NCI-H1436 (cell line): ENCODE measurements around the gene ZXDC.

Experiments used
- DNase-seq: peaks from one replicate; lab custom pipeline; 2025; lab: John Stamatoyannopoulos, UW

The ZXDC gene

DNA sequence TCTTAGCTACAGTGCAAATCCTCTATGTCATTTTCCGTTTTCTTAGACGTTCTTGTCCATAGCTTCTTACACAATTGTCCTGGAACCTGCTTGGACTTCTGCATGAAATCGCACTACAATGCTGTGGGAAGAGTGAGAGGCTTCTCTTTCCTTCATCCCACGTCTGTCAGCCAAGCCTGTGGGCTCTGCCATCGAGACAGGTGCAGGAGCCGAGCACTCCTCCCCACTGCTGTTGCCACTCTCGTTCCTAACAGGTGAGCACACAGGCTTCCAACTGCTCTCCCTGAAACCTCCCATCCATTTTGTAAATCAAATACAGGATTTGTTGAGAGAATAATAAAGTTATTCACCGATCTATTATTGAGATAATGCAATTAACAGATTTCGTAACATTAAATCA is 23.5 kb downstream of the ZXDC start:
- no peak for DNase-seq

DNA sequence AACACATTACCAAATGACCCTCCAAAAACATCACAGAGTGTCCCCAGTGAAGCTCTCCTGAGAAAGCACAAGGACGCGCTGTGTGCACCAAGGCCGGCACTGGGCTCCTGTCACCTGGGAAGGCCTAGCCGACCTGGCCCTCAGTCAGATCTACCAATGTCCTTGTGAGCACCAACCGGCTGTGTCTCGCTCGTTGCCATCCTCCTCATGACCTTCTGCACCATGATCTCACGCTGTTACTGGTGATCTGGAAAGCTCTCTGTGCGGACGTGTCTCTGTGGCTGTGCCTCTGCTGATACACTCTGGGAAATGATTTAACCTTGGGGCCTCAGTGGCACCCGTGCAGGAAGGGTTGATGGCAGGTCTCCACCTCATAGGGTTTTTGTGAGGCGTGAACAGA is 24.2 kb downstream of the ZXDC start:
- DNase-seq, result no peak

DNA sequence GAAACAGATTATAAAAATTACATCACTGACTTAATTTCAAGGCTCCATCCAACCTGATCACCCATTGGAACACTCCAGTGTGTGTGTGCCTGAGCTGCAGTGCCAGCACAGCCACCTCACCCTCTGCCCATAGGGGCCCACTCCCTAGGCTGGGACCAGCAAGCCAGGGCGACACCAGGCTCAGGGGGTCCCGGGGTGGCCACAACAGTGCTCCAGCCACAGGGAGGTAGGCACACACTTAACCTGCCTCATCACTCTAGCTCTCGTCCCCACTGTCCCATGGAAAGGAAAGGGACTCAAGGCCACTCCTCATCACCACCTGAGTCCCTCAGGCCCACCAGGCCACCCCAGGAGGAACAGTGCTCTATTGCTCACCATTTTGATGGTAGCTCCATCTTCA is 24.9 kb downstream of the ZXDC start:
- DNase-seq, result no peak

DNA sequence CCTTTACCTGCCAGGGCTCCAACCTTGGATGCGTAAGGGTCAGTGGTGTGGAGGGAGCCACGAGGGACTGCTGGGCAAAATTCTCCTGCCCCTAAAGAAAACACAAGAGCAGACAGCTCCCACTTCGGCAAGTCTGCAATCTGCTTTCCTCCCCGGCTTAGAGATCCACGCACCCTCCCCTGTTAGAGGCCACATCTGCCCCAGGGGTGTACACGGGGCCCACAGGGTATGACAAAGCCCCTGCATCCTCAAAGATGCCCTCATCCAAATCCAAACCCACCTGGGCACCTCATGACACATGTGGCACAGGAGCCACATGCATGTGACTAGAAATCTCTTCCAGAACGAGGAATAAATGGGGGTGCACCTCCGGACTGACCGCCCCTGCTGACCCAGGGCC is 25.5 kb downstream of the ZXDC start:
- no peak for DNase-seq

DNA sequence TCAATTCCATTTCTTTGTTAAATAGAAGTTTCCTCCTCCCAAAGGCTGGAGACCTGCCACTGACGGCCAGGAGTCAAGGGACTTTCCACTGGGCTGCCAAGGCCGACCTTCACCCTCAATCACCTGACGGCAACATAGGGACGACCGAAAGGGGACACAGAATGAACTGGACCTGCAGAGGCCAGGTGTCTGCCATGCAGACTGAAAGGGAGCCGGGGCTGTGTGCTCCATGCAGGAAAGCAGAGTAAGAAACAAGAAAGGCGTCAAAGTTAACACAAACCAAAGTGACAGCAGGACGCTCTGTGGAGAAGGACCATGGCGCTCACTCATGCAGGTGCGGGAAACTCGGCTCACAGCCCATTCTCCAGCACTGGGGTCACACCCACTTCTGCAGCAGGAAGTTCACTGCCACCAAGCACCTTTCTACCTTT is 26.1 kb downstream of the ZXDC start:
- DNase-seq, result no peak

DNA sequence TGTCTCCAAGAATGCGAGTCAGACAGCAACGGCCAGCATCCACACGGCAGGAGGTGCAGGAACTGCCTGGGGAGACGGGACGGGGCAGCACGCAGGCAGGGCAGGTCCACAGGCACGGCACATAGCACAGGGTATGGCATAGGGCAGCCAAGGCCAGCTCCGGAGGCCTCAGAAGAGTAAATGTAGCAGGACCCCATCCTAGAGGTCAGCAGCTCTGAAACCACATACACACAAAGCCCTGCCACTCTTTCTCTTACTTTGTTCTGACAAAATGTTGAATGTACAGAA is 26.9 kb downstream of the ZXDC start:
- no peak for DNase-seq

DNA sequence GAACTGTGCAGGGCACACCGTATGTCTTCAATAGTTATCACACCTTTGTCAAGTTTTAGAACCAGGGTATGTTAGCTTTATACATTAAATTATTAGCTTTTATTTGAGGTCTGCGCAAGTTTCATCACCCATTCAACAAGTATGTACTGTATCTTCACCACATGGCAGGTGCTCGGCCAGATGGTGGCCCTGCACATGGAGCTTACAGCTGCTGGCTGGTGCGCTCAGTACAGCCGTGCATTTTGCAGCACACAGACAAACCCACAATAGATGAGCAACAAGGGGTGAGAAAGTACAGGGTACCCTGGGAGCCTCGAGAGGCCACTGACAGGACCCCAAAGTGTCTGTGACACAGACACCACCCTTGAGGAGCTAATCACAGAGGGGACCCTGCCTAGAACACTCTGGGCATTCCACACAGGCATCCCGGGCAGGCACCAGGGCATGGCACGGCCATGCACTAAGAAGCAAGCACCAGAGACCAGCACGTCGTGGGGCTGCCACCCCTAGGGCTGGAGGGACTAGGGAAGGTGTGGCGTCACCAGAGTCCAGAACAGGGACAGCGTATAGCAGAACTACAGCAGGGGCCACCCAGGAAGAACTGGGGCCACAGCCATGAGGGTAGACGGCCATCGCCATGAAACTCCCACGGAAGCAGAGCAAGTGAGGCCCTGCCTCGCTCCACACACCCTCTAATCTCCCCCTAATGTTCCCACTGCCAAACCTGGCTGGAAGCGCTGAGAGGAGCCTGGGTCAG is 27.4 kb downstream of the ZXDC start:
- DNase-seq, result no peak

DNA sequence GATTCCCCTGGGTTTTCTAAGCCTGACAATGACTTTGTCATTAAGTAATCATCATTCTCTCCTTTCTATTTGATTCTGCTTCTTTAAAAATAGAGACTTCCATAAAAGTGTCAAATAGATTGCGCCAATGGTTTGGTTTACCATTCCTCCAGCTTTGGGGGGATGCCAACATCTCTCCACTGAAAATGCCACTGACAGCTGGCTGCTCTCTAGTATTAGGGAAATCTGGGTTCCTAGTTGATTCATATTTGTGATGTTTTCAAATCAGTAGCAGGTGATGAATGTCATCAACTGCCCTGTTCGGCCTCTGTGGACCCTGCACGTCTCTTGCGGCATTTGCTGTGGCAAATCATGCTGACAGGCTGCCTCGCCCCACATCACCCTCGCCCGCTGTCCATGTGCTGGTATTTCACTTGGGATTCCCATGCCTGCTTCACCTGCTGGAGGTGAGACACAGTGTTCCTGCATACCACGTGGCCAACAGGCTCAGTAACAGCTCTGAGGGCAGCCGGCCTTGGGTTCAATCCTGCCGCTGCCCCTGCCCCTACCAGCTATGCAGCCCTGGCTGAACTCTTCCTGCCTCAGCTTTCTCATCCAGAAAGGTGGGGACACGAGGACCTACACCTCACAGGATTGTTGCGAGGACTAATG is 28.1 kb downstream of the ZXDC start:
- no peak for DNase-seq

DNA sequence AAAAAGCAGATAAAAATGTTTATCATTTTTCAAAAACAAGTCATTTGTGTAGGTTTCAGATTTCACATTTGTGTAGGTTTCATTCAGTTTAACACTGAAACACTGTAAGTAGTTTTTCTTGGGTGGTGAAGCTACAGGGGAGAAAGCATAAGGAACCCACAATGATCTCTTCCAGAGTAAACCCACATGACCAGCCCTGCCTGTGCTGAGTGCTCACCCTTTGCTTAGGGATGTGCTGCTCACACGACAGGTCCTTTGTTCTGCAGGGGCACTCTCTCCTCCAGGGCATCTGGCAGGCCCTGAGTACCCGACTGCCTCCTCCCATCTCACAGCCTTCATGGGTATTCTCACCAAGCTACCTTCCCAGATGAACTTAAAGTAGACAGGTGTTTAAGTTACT is 28.9 kb downstream of the ZXDC start:
- peak; percentile 3 for DNase-seq

DNA sequence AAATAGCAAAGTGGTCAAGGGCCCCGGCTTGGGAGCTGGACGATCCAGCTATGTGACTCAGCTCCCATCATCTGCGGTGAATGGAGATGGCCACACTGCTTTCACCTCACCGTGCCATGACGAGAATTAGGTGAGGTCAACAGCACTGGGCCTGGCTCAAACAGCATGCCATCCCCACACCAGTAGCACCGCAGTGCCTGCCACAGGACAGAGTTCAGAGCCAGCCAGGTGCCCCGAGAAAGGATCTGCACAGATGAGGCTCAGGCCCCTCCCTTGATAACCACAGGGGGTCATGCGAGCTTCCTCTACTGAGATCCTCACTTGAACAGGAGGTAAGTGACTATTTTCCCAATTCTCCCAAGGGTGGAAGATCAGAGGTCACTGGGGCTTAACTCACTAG is 29.4 kb downstream of the ZXDC start:
- no peak for DNase-seq

DNA sequence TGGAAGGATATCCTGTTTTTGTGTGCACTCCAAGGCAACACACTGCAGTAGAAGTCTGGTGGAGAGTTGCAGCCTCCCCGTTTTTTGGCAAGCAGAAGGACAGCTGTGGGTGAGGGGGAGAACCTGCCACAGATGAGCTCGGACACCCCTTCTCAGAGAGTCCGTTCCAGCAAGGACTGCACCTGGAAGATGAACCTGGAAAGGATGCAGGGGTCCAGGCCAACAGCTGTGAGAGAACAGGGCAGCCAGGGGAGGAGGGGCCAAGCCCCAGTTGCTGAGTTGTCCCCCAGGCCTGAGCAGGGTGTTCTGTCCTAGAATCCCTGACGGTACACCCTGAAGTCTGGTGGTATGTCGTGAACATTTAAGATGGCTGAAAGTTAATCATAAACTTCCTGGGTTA is 30.2 kb downstream of the ZXDC start:
- no peak for DNase-seq

DNA sequence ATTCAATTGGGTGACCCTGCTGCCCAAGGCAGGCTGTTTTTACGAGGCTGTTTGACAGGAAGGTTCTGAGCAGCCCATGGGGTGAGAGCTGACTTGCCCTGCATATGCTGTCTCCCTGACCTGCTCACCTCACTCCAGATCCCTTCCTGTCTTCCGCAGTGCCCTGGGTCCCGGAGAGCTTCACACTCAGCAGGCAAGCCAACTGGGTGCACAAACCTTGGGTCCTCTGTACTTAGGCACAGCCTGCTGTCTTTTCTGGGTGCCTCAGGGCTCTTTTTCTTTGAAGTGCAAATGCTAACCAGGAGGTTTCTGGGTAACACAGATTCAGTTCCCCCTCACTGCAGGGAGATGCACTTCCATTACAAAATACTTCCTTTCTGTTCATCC is 32.8 kb downstream of the ZXDC start:
- DNase-seq, result no peak

DNA sequence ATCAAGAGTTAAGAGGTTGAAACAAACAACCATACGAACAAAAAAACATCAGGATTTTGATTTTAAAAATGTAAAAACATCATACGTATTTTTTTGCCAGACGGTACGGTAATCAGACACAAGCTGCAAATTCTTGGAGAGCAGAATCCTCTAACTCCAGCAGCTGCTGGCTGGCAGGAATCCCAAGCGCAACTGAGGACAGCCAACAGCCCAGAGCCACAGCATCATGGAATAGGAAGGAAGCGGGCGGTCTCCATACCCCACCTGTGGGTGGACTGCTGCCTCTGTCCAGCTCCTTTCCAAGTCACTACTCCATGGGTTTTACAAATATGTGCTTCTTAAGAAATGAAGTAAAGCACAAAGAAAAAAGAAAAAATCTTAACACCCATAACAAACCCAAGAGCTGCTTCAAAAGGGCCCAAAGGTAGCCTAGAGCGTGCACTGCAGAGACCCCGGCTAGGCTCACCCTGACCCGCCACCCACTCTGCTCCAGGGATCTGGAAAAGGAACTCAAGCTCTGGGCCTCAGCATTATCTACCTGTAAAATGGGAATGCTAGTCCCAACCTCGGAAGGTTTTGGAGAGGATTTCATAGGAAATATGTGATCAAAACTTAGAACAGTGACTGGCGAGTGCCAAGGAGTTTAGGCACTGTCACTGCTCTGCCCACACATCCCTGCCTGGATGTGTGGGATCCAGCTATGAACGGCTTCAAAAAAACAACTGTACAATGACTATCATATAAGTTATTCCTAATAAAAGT is 33.4 kb downstream of the ZXDC start:
- no peak for DNase-seq

DNA sequence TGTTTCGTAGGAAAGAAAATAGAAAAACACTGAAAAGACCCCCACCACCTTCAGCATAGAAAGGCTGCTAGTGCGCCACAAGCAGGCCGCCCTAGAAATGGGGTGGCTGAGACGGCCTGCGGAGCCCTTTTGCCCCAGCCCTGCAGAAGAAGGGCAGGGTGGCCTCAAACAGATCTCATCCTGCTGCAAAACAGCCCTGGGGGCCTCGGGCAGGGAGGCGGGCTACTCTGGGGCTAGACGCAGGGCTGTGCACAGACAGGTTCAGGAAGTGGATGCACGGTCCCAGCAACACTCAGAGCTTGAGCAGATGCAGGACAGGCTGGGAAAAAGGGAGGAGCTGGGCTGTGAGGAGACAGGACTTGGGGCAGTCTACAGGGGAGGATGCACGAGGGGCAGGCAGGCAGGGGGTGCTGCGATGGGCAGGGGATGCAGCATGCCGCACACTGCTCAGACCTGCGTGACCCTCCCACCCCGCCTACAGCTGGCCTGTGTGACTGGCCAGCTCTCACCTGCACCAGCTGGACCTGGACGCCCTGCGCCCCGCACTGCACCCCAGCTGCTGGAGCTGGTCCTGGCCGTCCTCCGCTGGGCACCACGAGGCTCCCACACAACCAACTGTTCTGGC is 34.3 kb downstream of the ZXDC start:
- DNase-seq, result no peak

DNA sequence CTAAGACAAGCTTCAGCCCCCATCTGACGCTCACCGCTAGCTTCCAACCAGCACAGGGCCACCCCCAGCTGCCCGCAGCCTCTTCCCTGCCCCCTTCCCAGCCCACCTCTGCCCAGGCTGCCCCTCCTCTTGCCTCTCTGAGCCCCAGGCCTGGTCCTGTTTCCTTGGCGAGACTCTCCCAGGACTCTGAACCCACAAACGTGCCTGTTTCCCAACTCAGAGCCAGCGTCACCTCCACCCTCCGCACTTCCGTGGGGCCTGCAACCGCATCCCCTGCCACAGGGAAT is 35.0 kb downstream of the ZXDC start:
- DNase-seq, result no peak

DNA sequence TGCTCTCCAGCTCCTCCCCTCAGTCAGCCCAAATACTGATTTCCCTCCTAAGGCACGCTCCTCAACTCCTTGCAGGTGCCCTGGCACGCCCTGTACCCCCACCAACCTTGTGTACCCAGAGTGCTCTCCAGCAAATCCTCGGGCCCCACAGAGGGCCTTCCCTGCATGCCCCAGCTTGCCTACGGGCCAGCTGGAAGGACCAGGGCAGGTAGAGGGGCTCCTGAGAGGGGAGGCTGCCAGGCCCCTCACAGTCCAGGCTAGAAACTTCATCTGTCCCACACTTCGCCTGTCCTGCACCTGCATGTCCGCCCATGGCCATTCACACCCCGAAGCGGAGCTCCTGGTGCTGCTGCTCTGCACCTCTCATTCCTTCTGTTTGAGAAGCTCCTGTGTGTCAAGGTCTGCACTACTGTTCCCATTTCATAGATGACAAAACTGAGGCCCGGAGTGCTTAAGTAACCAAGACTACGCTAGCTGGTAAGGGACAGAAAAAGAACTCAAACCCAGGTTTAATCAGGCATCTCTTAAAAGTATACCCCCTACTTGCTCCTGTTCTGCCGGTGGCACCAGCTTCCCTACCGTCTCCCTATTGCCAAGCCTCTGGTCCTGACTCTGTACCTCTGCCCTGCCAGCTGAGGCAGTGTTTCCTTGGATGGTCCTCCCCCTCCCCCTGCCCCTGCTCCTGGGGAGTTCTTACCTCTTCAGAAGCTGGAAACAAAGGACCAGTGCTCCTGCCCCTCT is 35.6 kb downstream of the ZXDC start:
- DNase-seq, result no peak

DNA sequence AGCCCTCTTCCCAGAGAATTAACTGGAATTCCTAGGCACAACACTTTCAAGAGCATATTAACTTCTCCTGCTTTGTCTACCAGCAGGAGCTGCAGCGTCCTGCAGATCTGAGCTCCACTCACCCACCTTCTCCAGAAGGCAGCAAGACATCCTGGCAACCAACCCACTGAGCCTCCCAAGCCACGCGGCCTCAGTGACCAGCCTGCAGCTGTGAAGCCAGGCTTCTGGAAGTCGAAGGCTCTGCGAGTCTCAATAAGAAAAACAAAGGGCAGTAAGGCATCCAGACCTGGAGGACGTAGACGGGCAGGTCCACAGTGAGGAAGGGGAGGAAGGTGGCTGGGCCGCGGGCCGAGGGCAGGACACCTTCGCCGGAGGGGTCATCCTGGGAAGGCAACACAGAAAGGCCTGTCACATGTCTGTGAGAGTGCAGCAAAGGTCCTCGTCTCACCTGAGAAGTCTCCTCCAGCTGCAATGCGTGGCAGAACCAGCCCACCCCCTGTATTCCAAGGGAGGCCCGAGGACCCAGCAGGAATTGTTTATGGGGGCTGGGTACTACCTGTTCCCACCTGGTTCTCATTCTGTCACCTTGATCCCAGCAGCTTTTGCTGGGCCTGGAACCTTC is 36.2 kb downstream of the ZXDC start:
- DNase-seq, result no peak

DNA sequence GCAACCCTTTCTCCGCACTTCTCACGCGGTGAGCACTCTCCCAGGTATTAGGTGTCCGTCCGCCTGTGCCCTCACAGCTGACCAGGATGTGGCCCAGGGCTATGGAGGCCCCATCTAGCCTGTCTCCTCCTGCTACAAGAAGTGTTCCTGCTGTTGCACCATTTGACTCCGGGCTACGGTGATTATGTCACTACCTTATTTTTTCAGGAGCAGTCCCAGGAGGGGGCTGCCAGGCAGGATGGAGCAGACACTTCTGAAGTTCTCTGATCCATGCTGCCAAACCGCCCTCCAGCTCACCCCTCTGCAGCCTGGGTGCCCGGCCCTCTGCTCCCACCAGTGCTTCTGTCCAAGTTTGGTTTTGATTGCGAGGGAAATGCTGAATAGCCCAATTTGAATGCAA is 36.9 kb downstream of the ZXDC start:
- DNase-seq, result no peak

DNA sequence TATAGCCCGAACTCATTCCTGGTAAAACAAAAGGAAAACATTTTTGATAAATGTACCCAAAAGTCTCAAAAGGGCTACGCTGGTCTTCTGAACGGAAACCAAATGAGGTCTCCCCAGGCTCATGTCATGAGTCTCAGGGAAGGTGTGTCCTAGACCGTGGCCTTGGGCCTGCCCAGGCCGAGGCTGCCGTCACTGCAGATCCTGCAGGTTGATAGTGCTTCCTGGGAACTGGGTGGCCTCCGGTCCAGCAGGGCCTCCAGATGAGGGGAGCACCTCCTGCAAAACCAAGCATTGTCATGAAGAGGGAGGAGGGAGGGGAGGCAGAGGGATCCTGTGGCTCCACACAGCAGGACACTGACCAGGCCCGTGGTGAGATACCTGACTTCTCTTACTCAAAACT is 37.5 kb downstream of the ZXDC start:
- no peak for DNase-seq

DNA sequence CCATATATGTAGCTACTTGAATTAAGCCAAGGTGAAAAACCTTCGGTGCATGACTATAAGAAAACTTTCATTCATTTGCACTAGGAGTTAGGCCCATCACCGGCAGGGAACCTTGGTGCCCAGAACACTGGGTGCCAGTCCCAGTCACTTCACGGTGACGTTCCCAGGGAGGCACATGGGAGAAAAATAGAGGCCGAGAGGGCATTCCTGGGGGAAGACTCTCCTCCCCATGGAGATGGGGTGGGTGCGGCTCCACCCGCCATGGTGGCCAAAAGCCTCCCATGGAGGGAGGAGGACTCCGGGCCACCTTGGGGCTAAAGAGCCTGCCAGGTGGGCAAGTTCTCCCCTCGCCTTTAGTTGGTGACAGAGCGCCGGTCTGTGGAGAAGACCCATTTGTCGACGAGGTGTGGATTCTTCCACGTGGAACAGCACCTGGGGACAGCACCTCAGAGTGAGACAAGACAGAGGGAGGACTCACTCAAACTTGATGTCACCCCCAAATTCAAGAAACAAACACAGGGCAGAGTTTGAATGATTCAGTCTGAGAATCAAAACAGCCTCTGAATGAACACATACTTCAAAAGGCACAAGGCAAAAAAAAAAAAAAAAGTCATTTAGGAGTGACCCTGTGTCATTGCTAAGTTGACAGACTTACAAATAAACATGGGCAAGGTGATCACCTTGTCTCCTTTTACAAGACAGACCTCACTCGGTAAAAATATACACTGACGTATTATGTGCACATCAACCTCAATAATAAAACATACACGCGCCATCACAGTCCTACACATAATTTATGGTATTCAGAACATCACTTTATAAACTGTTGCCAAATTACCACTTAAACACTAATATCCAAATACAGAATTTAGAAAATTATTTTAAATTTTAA is 38.6 kb downstream of the ZXDC start:
- DNase-seq, result no peak
